Measurements from ENCODE around the gene SON. TPM values are rescaled to one million over a fixed set of nuclear protein-coding genes. Genes with fewer than 3 reads are reported as not detected.
A peak's percentile ranks its signal among the peaks of the same experiment; 100 is the strongest.

Gene SON
- total RNA-seq, 6 donors from 2014 or later, result 236 to 1,038 (median 307) TPM

GRCh38 chr21:33543505-33544129 lies 779 bp downstream of the SON start:
- peak overlapping the region; percentile 94 to 99 (median 99) for H3K27ac ChIP-seq
- no peak for TF ChIP-seq POLR2AphosphoS5 (IDR thresholded peaks at IDR 0.05)
- TF ChIP-seq CTCF (IDR thresholded peaks at IDR 0.05), result no peak
- TF ChIP-seq EP300 (IDR thresholded peaks at IDR 0.05), result no peak
- TF ChIP-seq POLR2A (IDR thresholded peaks at IDR 0.05), result no peak
- peak overlapping the region; percentile 65 to 73 (median 70) for H3K4me3 ChIP-seq
- peaks cover 14 to 28% (median 19%) of the 10 kb centered on the region in 4 donors for H3K36me3 ChIP-seq
- ATAC-seq (ENCODE audit: low FRiP score in 2 of 2) (peak; percentile 66 to 77), DNase-seq (peak; percentile 74 to 92)
- H3K4me1 ChIP-seq, result peaks cover 32 to 45% (median 37%) of the 10 kb centered on the region in 4 donors
- no peaks in the 10 kb centered on the region for H3K27me3 ChIP-seq
- WGBS, 2 donors, result 1% methylated on average over 26 of the region's 26 CpGs
- no peaks in the 10 kb centered on the region for H3K9me3 ChIP-seq

- Histone ChIP-seq H3K4me3 (peak overlapping the region; percentile 65 to 73 (median 70)), H3K36me3 (peaks cover 14 to 35% (median 25%) of the 10 kb centered on the region in 4 donors), H3K27me3 (no peaks in the 10 kb centered on the region), H3K4me1 (peaks cover 32 to 45% (median 38%) of the 10 kb centered on the region in 4 donors), H3K9me3 (no peaks in the 10 kb centered on the region), H3K27ac (peak overlapping the region in 1 of 4 donors; percentile 99)
- ATAC-seq (ENCODE audit: low FRiP score in 2 of 2) (no peak), DNase-seq (no peak)
- 14 to 17% methylated on average over 8 of the region's 8 CpGs for whole genome bisulfite sequencing, 2 donors
- TF ChIP-seq POLR2A (IDR thresholded peaks at IDR 0.05), result no peak
- TF ChIP-seq EP300 (IDR thresholded peaks at IDR 0.05), result no peak
- no peak for TF ChIP-seq POLR2AphosphoS5 (IDR thresholded peaks at IDR 0.05)
- no peak for TF ChIP-seq CTCF (IDR thresholded peaks at IDR 0.05)
These were observed 1.8 kb downstream of the SON start for GRCh38 chr21:33544451-33545195.

- Histone ChIP-seq H3K27ac (no peak overlapping the region), H3K4me1 (peaks cover 26 to 38% (median 29%) of the 10 kb centered on the region in 4 donors)
- WGBS, 2 donors, result 46 to 55% methylated on average over 3 of the region's 3 CpGs
These were observed 3.2 kb downstream of the SON start for GRCh38 chr21:33546086-33546485.

More at GRCh38 chr21:33546086-33546485, 3.2 kb downstream of the SON start:
- no peak for DNase-seq
- no peak for TF ChIP-seq POLR2AphosphoS5 (IDR thresholded peaks at IDR 0.05)
- no peak for TF ChIP-seq EP300 (IDR thresholded peaks at IDR 0.05)
- no peak for TF ChIP-seq POLR2A (IDR thresholded peaks at IDR 0.05)
- TF ChIP-seq CTCF (IDR thresholded peaks at IDR 0.05), result no peak
- ATAC-seq (ENCODE audit: low FRiP score in 2 of 2), result no peak
- Histone ChIP-seq H3K27me3 (no peaks in the 10 kb centered on the region), H3K4me3 (no peak overlapping the region), H3K9me3 (no peaks in the 10 kb centered on the region), H3K36me3 (peaks cover 28 to 50% (median 39%) of the 10 kb centered on the region in 4 donors)

Data from upper lobe of left lung (tissue), 6 donors.